Activated T-cell treated with anti-CD3 and anti-CD28 coated beads, Interleukin-2, amount 50 U/mL, for 72 hours (primary cell): ENCODE data around the gene PCSK7. TPM values are rescaled to one million over a fixed set of nuclear protein-coding genes. Genes with fewer than 3 reads are reported as not detected.

Experiments used
- ATAC-seq, 2 donors: fragments of 150-1000 bp; cut with Tn5 transposase; replicated peaks in 1 of 2; 2 replicates each; pipeline ENCODE4 v1.10.0; 2021; ENCODE audit warnings: moderate library complexity in 2 of 2, mild to moderate bottlenecking in 1 of 2
- DNase-seq, 2 donors: peaks; one replicate each; pipeline ENCODE4 v3.0.0; 2021 to 2022; ENCODE audit warnings: mixed read lengths in 1 of 2
- H3K27ac Mint-ChIP-seq: one replicate; pipeline ENCODE4 v1.8.0; 2022; ENCODE audit warnings: mild to moderate bottlenecking, moderate library complexity, mixed read lengths
- H3K27me3 Mint-ChIP-seq: one replicate; pipeline ENCODE4 v1.8.0; 2022; ENCODE audit warnings: low read depth, mixed read lengths
- H3K36me3 Mint-ChIP-seq, 2 donors: one replicate each; pipeline ENCODE4 v1.8.0; 2022; ENCODE audit warnings: mixed read lengths in 2 of 2, mild to moderate bottlenecking in 1 of 2; ENCODE audit not compliant: insufficient read depth in 2 of 2
- H3K4me1 Mint-ChIP-seq: one replicate; pipeline ENCODE4 v1.8.0; 2022; ENCODE audit warnings: low read depth, mixed read lengths
- H3K4me3 Mint-ChIP-seq, 2 donors: one replicate each; pipeline ENCODE4 v1.8.0; 2022; ENCODE audit warnings: mild to moderate bottlenecking in 2 of 2, mixed read lengths in 2 of 2, moderate library complexity in 2 of 2
- H3K9me3 Mint-ChIP-seq, 2 donors: one replicate each; pipeline ENCODE4 v1.8.0; 2022; ENCODE audit warnings: mixed read lengths in 2 of 2
- total RNA-seq, 2 donors: library from RNA; stranded (reverse); gene quantifications; one replicate each; pipeline ENCODE4 v1.2.3, GENCODE V29; 2022

Gene PCSK7
- total RNA-seq, 2 donors from 2014 or later, result 139 to 147 TPM

GRCh38 chr11:117154468-117154867, 77.4 kb downstream of the PCSK7 start:
- no peaks in the 10 kb centered on the region for H3K27me3 Mint-ChIP-seq
- H3K27ac Mint-ChIP-seq, result no peak overlapping the region
- DNase-seq (no peak), ATAC-seq (no peak)
- no peak overlapping the region for H3K4me3 Mint-ChIP-seq
- peaks cover 8% of the 10 kb centered on the region for H3K4me1 Mint-ChIP-seq
- H3K9me3 Mint-ChIP-seq, result no peaks in the 10 kb centered on the region
- no peaks in the 10 kb centered on the region for H3K36me3 Mint-ChIP-seq

Other genes with a start within 250 kb of the PCSK7 start
- 10 to 100 TPM; 21.4 to 26.3 TPM for gene SIK3, start 133.6 kb downstream of the PCSK7 start, total RNA-seq
- 10 to 100 TPM; 56.7 to 64.3 TPM for gene PAFAH1B2, start 87.8 kb downstream of the PCSK7 start, total RNA-seq
- 10 to 100 TPM; 32.0 to 40.3 TPM for gene SIDT2, start 53.3 kb downstream of the PCSK7 start, total RNA-seq
- gene TAGLN, start 32.7 kb downstream of the PCSK7 start, total RNA-seq, result 1 to 10 TPM; 7.2 to 8.9 TPM
- 10 to 100 TPM; 30.7 to 33.5 TPM for gene RNF214, start 598 bp upstream of the PCSK7 start, total RNA-seq
- 1 to 10 TPM; 9.6 to 9.9 TPM for gene BACE1-AS, start 59.3 kb upstream of the PCSK7 start, total RNA-seq
- gene BACE1, start 84.2 kb upstream of the PCSK7 start, total RNA-seq, result 1 to 10 TPM; 1.1 TPM
- 10 to 100 TPM; 32.5 to 38.7 TPM for gene CEP164, start 95.8 kb upstream of the PCSK7 start, total RNA-seq